Ramos (cell line): ENCODE measurements around the gene MAML3.

Experiments used
- in situ Hi-C: fragments of 300-500 bp; cut with MboI; formaldehyde crosslinking; loops from one replicate; pipeline ENCODE4 v1.14.3; 2022; ENCODE audit warnings: low sequenced_read_pairs; ENCODE audit not compliant: unreplicated experiment

MAML3 gene

GRCh38 chr4:139754938-139755337 is 399.0 kb downstream of the MAML3 start:
- in situ Hi-C loops, result no loop called here

GRCh38 chr4:139753686-139754085 is 400.3 kb downstream of the MAML3 start:
- in situ Hi-C loops, result no loop called here

- in situ Hi-C loops, result no loop called here
Measured at GRCh38 chr4:139749835-139750498, 404.0 kb downstream of the MAML3 start.

GRCh38 chr4:139749338-139749737 is 404.6 kb downstream of the MAML3 start:
- in situ Hi-C loops, result no loop called here

- in situ Hi-C loops, result no loop called here
Measured at GRCh38 chr4:139746431-139747171, 407.4 kb downstream of the MAML3 start.

- in situ Hi-C loops, result no loop called here
Measured at GRCh38 chr4:139745111-139745639, 408.8 kb downstream of the MAML3 start.

- in situ Hi-C loops, result no loop called here
Measured at GRCh38 chr4:139744232-139744631, 409.8 kb downstream of the MAML3 start.

- in situ Hi-C loops, result no loop called here
Measured at GRCh38 chr4:139743027-139743426, 411.0 kb downstream of the MAML3 start.

GRCh38 chr4:139740531-139741041 is 413.4 kb downstream of the MAML3 start:
- in situ Hi-C loops, result no loop called here

GRCh38 chr4:139740121-139740520 is 413.9 kb downstream of the MAML3 start:
- in situ Hi-C loops, result no loop called here

GRCh38 chr4:139738846-139739613 is 415.0 kb downstream of the MAML3 start:
- in situ Hi-C loops, result no loop called here

GRCh38 chr4:139736661-139737060 is 417.3 kb downstream of the MAML3 start:
- in situ Hi-C loops, result no loop called here

GRCh38 chr4:139736274-139736660 is 417.7 kb downstream of the MAML3 start:
- in situ Hi-C loops, result no loop called here

GRCh38 chr4:139735381-139736273 is 418.4 kb downstream of the MAML3 start:
- in situ Hi-C loops, result no loop called here

GRCh38 chr4:139734875-139735380 is 419.1 kb downstream of the MAML3 start:
- in situ Hi-C loops, result no loop called here

GRCh38 chr4:139734201-139734874 is 419.6 kb downstream of the MAML3 start:
- in situ Hi-C loops, result no loop called here

- in situ Hi-C loops, result no loop called here
Measured at GRCh38 chr4:139732991-139733570, 420.9 kb downstream of the MAML3 start.

GRCh38 chr4:139728840-139729239 is 425.1 kb downstream of the MAML3 start:
- in situ Hi-C loops, result no loop called here

- in situ Hi-C loops, result no loop called here
Measured at GRCh38 chr4:139728146-139728545, 425.8 kb downstream of the MAML3 start.
